Suprapubic skin (tissue), 4 donors: ENCODE measurements around the gene NBAS. TPM values are rescaled to one million over a fixed set of nuclear protein-coding genes. Genes with fewer than 3 reads are reported as not detected.

ENCODE experiments used
- DNase-seq, 2 donors: peaks; one replicate each; pipeline ENCODE4 v3.0.0-alpha.2; 2019; ENCODE audit warnings: low spot score in 2 of 2
- H3K27ac ChIP-seq: fragments of 200-600 bp; sonication (generic); one replicate; pipeline ENCODE4 v1.5.1; 2019
- H3K27me3 ChIP-seq: fragments of 200-600 bp; sonication (generic); one replicate; pipeline ENCODE4 v1.5.1; 2019
- H3K36me3 ChIP-seq: fragments of 200-600 bp; sonication (generic); one replicate; pipeline ENCODE4 v1.5.1; 2019
- H3K4me1 ChIP-seq: fragments of 200-600 bp; sonication (generic); one replicate; pipeline ENCODE4 v1.5.1; 2019
- H3K4me3 ChIP-seq: fragments of 200-600 bp; sonication (generic); one replicate; pipeline ENCODE4 v1.5.1; 2019; ENCODE audit warnings: mild to moderate bottlenecking
- H3K9me3 ChIP-seq: fragments of 200-600 bp; sonication (generic); one replicate; pipeline ENCODE4 v1.5.1; 2019
- CTCF ChIP-seq, 2 donors: fragments of 200-600 bp in 1 of 2; fragments of 450-650 bp in 1 of 2; sonication (generic) in 1 of 2; IDR thresholded peaks; one replicate each; pipeline ENCODE4 v1.5.1; 2016 to 2019; ENCODE audit warnings: antibody characterized with exemption in 2 of 2, mild to moderate bottlenecking in 1 of 2, moderate library complexity in 1 of 2
- EP300 ChIP-seq: sonication (generic); formaldehyde crosslinking; IDR thresholded peaks from one replicate; pipeline ENCODE4 v1.6.1; 2017; ENCODE audit warnings: antibody characterized with exemption
- POLR2A ChIP-seq, 2 donors: fragments of 450-650 bp; IDR thresholded peaks; one replicate each; pipeline ENCODE4 v1.6.1; 2017; ENCODE audit warnings: antibody characterized with exemption in 2 of 2, mild to moderate bottlenecking in 2 of 2, moderate library complexity in 2 of 2
- POLR2AphosphoS5 ChIP-seq, 3 donors: sonication (generic); formaldehyde crosslinking; IDR thresholded peaks; one replicate each; pipeline ENCODE4 v1.6.1; 2017; ENCODE audit warnings: antibody characterized with exemption in 3 of 3
- WGBS: methylation state at CpG from one replicate; pipeline ENCODE4 v1.1.5; 2018; 5-methylcytosine and 5-hydroxymethylcytosine counted together
- total RNA-seq, 4 donors: library from RNA; depleted of rRNA; stranded (reverse); fragments of >200 nt; gene quantifications; one replicate each; pipeline ENCODE4 v1.1.0, GENCODE V29; 2016

The NBAS gene
- total RNA-seq = 10 to 100 TPM; 44.4 to 48.4 (median 45.6) TPM

GRCh38 chr2:15560988-15561573, at the start of gene NBAS:
TSS of gene NBAS (minus strand) at chr2:15561334. CDS start at chr2:15561304, 30 bp downstream.
- TF ChIP-seq POLR2AphosphoS5 (IDR thresholded peaks at IDR 0.05) = peak in 1 of 3 donors; percentile 87
- TF ChIP-seq EP300 = no peak
- no peak for TF ChIP-seq POLR2A (IDR thresholded peaks at IDR 0.05)
- no peak for TF ChIP-seq CTCF (IDR thresholded peaks at IDR 0.05)
- Histone ChIP-seq H3K4me1 (peaks cover 14% of the 10 kb centered on the region), H3K27me3 (no peaks in the 10 kb centered on the region), H3K4me3 (peak within 1 kb of the TSS; percentile 88), H3K27ac (peak within 1 kb of the TSS; percentile 79), H3K36me3 (no peaks in the 10 kb centered on the region), H3K9me3 (no peaks in the 10 kb centered on the region)
- peak; percentile 90 to 91 for DNase-seq
- WGBS = under 1% methylated on average over 24 of the region's 30 CpGs

GRCh38 chr2:15610430-15610952, 49.4 kb upstream of the NBAS start:
- Histone ChIP-seq H3K4me3 (no peak overlapping the region), H3K27me3 (no peaks in the 10 kb centered on the region), H3K36me3 (peaks cover 58% of the 10 kb centered on the region), H3K27ac (no peak overlapping the region), H3K9me3 (no peaks in the 10 kb centered on the region), H3K4me1 (no peaks in the 10 kb centered on the region)
- 92% methylated on average over 5 of the region's 5 CpGs for WGBS
- TF ChIP-seq POLR2A (IDR thresholded peaks at IDR 0.05) = no peak
- no peak for TF ChIP-seq EP300
- no peak for TF ChIP-seq POLR2AphosphoS5 (IDR thresholded peaks at IDR 0.05)
- TF ChIP-seq CTCF (IDR thresholded peaks at IDR 0.05) = no peak
- no peak for DNase-seq

- H3K4me3 ChIP-seq = no peak overlapping the region
- TF ChIP-seq CTCF (IDR thresholded peaks at IDR 0.05) (no peak), POLR2A (IDR thresholded peaks at IDR 0.05) (no peak), EP300 (no peak), POLR2AphosphoS5 (IDR thresholded peaks at IDR 0.05) (no peak)
- H3K36me3 ChIP-seq = peaks cover 68% of the 10 kb centered on the region
- 93% methylated on average over 1 of the region's 1 CpG for WGBS
- no peak overlapping the region for H3K27ac ChIP-seq
- H3K4me1 ChIP-seq = no peaks in the 10 kb centered on the region
- no peaks in the 10 kb centered on the region for H3K9me3 ChIP-seq
- no peaks in the 10 kb centered on the region for H3K27me3 ChIP-seq
- DNase-seq = no peak
Observed at GRCh38 chr2:15609341-15610042, 48.4 kb upstream of the NBAS start.

GRCh38 chr2:15608392-15608761, 47.2 kb upstream of the NBAS start:
- 88% methylated on average over 4 of the region's 4 CpGs for WGBS
- H3K4me3 ChIP-seq = no peak overlapping the region
- DNase-seq = no peak
- TF ChIP-seq EP300 (no peak), CTCF (IDR thresholded peaks at IDR 0.05) (no peak), POLR2A (IDR thresholded peaks at IDR 0.05) (no peak), POLR2AphosphoS5 (IDR thresholded peaks at IDR 0.05) (no peak)
- H3K36me3 ChIP-seq = peaks cover 74% of the 10 kb centered on the region
- no peaks in the 10 kb centered on the region for H3K9me3 ChIP-seq
- H3K27me3 ChIP-seq = no peaks in the 10 kb centered on the region
- H3K27ac ChIP-seq = no peak overlapping the region
- H3K4me1 ChIP-seq = no peaks in the 10 kb centered on the region

- 98% methylated on average over 7 of the region's 7 CpGs for WGBS
- Histone ChIP-seq H3K9me3 (no peaks in the 10 kb centered on the region), H3K4me1 (no peaks in the 10 kb centered on the region), H3K27ac (no peak overlapping the region), H3K36me3 (peaks cover 75% of the 10 kb centered on the region), H3K4me3 (no peak overlapping the region), H3K27me3 (no peaks in the 10 kb centered on the region)
- DNase-seq = no peak
- TF ChIP-seq CTCF (IDR thresholded peaks at IDR 0.05) = no peak
Observed at GRCh38 chr2:15607709-15608391, 46.7 kb upstream of the NBAS start.
